Kidney epithelial cell (primary cell): ENCODE results near the gene RNF212. TPM values are rescaled to one million over a fixed set of nuclear protein-coding genes. Genes with fewer than 3 reads are reported as not detected.
"Not testable (repeated sequence)": the region's sequence is repeated elsewhere in the genome, so short reads cannot be mapped to it uniquely, and the experiment has no call there.

Experiments used
- DNase-seq: peaks from one replicate; pipeline ENCODE4 v3.0.0-alpha.2; 2010; ENCODE audit warnings: low read depth
- H3K27me3 ChIP-seq: 2 replicates; pipeline ENCODE4 v1.6.0; 2011; ENCODE audit warnings: low read length; ENCODE audit not compliant: control insufficient read depth, insufficient read depth
- H3K36me3 ChIP-seq: 2 replicates; pipeline ENCODE4 v1.5.1; 2011; ENCODE audit warnings: low read length; ENCODE audit not compliant: control insufficient read depth, insufficient read depth
- H3K4me3 ChIP-seq: 2 replicates; pipeline ENCODE4 v1.5.1; 2011; ENCODE audit warnings: low read depth, mild to moderate bottlenecking, control low read depth, low read length
- total RNA-seq: library from RNA; depleted of rRNA; stranded (reverse); fragments of >200 nt; gene quantifications from 2 replicates; pipeline ENCODE4 v1.2.3, GENCODE V29; 2015
- TF ChIP-seq, protein P1 (sequence below): IDR thresholded peaks from 2 replicates; pipeline ENCODE4 v1.5.1; 2011; ENCODE audit warnings: mild to moderate bottlenecking, moderate library complexity, low read length, control low read depth, inconsistent platforms; ENCODE audit not compliant: insufficient read depth, poor library complexity, severe bottlenecking

RNF212 gene
- total RNA-seq, 1 donor from 2014 or later: 5.2 TPM

DNA sequence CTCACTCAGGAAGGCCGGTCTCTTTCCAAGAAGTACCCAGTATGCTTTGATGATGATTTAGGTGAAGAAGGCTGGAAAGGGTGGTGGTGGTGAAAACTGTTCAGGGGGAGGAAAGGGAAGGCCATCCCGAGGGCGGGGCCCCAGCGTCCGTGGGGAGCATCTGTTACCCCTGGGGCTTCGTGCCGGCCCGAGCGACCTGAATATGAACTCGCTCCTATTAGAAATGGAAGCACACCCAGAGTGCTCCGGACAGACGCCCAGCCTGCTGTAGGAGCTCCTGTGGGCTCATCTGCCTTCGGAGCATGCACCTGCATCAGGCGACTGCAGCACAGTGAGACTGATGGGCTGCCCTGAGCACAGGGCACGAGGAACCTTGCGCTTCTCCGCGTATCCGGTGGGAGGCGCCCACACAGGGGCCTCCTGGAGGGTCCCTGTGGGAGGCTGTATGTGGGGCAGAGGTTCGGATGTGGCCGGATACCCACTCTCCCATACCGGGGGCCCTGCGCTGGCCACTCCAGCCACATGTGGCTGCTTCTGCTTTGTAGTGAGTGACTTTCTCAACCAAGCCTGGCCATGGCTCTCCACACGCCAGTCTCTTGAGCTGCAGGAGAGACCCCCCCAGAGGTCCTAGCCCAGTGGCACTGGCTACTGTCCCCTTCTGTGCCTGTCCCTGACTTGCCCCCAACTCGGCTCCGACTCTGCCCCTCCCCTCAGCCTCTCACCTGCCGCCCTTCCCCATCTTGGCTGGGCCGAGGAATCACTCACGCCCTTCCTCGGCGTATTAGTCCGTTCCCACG is 65.2 kb downstream of the RNF212 start:
- Histone ChIP-seq H3K36me3 (no peaks in the 10 kb centered on the region), H3K4me3 (no peak overlapping the region), H3K27me3 (peaks cover 34% of the 10 kb centered on the region)
- TF ChIP-seq, protein P1, sequence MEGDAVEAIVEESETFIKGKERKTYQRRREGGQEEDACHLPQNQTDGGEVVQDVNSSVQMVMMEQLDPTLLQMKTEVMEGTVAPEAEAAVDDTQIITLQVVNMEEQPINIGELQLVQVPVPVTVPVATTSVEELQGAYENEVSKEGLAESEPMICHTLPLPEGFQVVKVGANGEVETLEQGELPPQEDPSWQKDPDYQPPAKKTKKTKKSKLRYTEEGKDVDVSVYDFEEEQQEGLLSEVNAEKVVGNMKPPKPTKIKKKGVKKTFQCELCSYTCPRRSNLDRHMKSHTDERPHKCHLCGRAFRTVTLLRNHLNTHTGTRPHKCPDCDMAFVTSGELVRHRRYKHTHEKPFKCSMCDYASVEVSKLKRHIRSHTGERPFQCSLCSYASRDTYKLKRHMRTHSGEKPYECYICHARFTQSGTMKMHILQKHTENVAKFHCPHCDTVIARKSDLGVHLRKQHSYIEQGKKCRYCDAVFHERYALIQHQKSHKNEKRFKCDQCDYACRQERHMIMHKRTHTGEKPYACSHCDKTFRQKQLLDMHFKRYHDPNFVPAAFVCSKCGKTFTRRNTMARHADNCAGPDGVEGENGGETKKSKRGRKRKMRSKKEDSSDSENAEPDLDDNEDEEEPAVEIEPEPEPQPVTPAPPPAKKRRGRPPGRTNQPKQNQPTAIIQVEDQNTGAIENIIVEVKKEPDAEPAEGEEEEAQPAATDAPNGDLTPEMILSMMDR: no peak
- no peak for DNase-seq

DNA sequence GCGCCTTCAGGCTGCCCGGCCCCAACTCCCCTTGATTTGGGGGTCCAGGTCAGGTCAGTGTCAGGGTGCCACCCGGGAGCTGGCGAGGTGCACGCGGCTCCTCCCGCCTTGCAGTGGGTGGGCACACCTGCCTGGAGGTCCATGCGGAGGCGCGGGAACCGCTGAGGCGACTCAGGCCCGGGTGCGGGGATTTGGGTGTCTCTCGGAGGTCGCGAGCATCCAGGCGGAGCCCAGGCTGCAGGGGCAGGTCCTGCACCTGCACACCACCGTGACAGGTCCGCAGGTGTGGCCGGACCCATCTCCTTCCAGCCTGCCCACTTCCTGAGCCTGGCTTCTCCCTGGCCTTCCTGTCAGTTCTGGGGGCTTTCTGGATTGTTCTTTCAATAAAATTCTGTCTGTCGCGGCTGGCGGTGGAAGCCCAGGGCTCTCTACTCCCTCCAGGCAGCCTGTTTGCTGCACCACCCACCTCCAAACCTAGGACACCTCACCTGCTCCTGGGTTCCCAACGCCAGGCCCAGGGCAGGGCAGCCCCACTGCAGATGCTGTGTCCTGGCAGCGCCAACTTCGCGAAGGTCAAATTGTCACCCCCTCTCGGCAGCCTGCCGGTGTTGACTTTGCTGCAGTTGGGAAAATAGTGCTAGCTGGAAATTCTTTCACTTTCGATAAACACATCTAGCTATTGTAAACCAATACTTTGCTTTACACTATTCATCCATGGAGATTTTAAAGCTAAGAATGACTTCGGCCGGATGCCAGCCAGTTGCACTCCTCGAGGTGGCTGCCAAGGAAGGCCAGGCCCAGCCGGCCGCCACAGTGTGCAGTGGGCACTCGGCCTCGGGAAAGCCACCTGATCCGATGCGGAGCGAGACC is 66.0 kb downstream of the RNF212 start:
- Histone ChIP-seq H3K27me3 (peaks cover 27% of the 10 kb centered on the region), H3K36me3 (no peaks in the 10 kb centered on the region), H3K4me3 (no peak overlapping the region)
- TF ChIP-seq, protein P1: no peak
- DNase-seq: no peak

DNA sequence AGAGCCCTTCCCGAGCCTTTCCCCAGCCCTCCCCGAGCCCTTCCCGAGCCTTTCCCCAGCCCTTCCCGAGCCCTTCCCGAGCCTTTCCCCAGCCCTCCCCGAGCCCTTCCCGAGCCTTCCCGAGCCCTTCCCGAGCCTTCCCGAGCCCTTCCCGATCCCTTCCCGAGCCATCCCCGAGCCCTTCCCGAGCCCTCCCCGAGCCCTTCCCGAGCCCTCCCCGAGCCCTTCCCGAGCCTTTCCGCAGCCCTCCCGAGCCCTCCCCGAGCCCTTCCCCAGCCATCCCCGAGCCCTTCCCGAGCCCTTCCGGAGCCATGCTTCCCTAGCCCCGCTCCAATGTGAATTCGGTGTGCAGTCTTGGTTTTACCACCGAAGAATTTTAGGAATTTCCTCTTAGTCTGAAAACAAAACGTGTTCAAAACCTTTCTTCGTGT is 66.8 kb downstream of the RNF212 start:
- H3K36me3 ChIP-seq, H3K4me3 ChIP-seq, DNase-seq: not testable (repeated sequence)
- H3K27me3 ChIP-seq: peaks cover 21% of the 10 kb centered on the region

DNA sequence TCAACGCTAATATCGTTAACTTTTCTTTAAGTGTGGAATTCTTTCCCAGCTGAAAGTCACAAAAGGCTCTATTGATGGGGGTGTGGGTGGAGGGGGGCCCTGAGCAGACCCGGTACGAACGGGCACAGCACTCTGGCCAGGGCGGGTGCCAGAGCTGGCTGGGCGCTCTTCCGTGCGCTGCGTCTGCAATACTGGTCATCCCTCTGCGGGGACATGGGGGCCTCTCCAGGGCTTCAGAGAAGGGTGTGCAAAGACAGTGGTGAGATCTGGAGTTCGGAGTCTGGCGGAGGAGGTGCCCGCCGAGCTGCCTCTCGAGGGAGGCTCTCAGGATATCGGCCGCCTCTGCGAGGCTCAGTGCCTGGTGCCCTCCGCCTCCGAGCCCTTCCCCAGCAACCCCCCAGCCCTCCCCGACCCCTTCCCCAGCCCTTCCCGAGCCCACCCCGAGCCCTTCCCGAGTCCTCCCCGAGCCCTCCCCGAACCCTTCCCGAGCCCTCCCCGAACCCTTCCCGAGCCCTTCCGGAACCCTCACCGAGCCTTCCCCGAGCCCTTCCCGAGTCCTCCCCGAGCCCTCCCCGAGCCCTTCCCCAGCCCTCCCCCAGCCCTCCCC is 67.7 kb downstream of the RNF212 start:
- H3K27me3 ChIP-seq: peaks cover 14% of the 10 kb centered on the region

DNA sequence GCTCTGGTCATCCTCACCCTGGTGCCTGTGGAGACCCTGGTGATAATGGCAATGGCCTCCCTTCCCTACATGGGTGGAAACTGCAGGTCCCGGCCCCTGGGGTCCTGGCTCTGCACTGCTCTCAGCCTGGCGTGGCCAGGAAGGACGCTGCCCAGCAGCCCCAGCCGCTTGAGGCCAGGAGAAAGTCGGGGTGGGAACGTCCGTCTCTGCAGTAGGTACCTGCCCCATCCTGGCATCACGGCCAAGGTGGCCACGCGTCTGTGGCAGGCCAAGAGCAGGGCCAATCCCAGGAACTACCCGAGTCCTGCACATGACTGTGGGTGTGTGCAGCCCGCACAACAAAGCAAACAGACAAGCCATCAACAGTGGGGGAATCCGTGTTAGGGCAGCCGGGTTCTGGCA is 68.2 kb downstream of the RNF212 start:
- Histone ChIP-seq H3K36me3 (no peaks in the 10 kb centered on the region), H3K27me3 (peaks cover 13% of the 10 kb centered on the region), H3K4me3 (no peak overlapping the region)
- no peak for DNase-seq
- TF ChIP-seq, protein P1: no peak

More for the DNA sequence above, 67.7 kb downstream of the RNF212 start:
- TF ChIP-seq, protein P1: no peak
- no peak for DNase-seq
- Histone ChIP-seq H3K4me3 (no peak overlapping the region), H3K36me3 (no peaks in the 10 kb centered on the region)

DNA sequence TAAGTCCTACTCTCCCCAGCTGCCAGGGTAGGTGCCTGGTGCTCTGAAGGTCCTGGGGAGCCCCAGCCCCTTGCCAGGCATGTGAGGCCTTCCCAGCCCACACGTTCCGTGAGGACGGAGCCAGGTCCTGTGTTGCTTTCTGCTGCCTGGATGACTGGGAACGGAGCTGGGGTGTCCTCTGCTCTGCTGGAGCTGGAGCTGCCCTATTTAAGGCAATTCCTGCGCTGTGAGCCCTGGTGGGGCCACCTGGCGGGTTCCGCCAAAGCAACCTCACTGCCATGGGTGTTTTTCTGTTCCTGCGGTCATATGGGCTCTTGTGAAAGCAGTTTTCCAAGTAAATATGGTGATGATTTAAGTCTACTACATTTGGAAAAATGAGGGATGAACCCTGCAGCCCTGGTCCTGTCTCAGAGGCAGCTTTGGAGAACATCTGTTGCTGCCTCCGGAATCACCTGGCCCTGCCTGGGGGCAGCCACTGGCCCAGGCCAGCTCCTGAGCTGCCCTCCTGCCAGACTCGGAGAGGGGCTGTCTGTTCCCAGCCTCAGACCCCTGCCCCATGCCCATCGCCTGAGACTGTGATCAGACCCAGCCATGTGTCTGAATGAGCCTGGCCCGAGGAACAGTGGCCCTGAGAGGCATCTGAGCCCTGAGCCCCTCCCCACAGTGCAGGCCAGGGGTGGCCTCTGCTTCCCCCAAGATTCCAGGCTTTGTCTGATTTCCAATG is 68.7 kb downstream of the RNF212 start:
- TF ChIP-seq, protein P1: no peak

More for the DNA sequence above, 68.7 kb downstream of the RNF212 start:
- H3K27me3 ChIP-seq: peaks cover 13% of the 10 kb centered on the region
- no peak for DNase-seq
- no peak overlapping the region for H3K4me3 ChIP-seq
- H3K36me3 ChIP-seq: no peaks in the 10 kb centered on the region
